LNCaP clone FGC (cell line): ENCODE data around the gene SLITRK1.

Source experiments
- DNase-seq: peaks from one replicate; pipeline ENCODE4 v3.0.0-alpha.2; 2011; ENCODE audit warnings: low read depth
- H3K4me3 ChIP-seq: 2 replicates; pipeline ENCODE4 v1.5.1; 2011; ENCODE audit warnings: mild to moderate bottlenecking, low read depth, low read length, control low read depth
- TF ChIP-seq, protein P1 (sequence below): IDR thresholded peaks from 2 replicates; pipeline ENCODE4 v1.5.1; 2012; ENCODE audit warnings: mild to moderate bottlenecking; ENCODE audit not compliant: control insufficient read depth, insufficient read depth; ENCODE audit errors: extremely low read depth

SLITRK1 gene

DNA sequence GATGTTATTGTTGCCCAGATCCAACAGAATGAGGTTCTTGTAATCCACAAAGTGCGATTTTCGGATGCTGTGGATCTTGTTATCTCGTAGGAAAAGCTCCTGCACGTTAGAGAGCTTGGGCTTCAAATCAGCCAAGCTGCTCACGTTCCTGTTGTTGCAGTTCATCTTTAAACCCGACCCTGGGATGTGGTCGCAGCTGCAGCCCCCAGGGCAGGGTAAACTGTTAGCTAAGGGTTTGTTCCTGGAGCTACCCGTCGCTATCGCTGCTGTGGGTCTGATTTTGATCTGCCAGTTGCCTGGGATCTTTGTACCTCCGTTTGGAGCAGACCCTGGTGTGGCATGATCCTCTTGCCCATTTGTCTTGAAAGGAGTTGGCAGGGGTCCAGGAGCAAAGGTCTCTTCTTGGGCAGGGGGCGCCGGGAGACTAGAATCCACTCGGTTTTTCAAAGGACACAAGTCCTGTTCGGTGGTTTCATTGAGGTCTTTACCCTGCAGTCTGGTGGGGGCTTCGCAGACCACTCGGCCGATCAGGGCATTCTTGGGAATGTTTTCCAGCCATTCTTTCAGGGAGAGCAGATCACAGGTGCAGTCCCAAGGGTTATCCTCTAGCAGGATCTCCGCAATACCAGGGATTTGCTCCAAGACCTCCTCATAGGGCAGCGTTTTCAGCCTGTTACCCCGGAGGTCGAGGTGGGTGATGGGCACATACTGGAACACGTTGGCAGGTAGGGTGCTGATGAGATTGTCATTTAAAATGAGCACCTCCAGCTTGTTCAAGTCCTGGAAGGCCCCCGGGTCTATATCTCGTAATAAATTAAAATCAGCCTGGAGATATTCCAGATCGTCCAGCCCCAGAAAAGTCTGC lies 1.8 kb downstream of the SLITRK1 start:
- no peak overlapping the region for H3K4me3 ChIP-seq
- TF ChIP-seq, protein P1, sequence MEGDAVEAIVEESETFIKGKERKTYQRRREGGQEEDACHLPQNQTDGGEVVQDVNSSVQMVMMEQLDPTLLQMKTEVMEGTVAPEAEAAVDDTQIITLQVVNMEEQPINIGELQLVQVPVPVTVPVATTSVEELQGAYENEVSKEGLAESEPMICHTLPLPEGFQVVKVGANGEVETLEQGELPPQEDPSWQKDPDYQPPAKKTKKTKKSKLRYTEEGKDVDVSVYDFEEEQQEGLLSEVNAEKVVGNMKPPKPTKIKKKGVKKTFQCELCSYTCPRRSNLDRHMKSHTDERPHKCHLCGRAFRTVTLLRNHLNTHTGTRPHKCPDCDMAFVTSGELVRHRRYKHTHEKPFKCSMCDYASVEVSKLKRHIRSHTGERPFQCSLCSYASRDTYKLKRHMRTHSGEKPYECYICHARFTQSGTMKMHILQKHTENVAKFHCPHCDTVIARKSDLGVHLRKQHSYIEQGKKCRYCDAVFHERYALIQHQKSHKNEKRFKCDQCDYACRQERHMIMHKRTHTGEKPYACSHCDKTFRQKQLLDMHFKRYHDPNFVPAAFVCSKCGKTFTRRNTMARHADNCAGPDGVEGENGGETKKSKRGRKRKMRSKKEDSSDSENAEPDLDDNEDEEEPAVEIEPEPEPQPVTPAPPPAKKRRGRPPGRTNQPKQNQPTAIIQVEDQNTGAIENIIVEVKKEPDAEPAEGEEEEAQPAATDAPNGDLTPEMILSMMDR = no peak
- no peak for DNase-seq

DNA sequence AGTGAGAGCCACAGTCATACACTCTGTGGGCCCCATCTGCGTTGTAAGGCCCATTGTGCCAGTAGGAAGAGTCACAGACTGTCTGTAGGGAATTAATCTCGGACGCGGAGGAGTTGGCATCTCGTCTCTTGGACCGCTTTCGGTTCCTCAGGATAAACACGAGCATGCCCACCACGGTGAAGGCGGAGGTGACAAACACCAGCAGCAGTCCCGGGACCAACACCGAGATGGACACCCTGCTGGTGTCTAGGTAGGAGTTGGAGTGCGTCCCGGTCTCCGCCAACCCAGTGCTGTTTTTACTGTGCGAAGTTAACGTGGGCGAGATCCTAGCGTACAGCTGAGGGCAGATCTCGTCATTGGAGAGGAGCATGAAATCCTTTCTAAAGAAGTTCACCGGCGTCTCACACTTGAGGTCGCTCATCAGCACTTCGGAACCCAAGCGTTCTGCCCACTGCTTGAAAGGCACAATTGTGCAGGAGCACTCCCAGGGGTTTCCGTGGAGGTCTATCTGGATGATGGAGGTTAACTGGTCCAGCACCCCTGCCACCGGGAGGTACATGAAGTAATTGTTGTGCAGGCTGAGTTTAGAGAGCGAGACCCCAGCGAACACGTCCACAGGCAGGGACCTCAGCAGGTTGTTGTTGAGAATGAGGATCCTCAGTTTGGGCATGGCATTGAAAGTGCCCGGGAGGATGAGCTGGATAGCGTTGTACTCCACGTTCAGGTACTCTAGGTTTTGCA lies 2.7 kb downstream of the SLITRK1 start:
- no peak overlapping the region for H3K4me3 ChIP-seq
- DNase-seq = no peak
- TF ChIP-seq, protein P1 = no peak

DNA sequence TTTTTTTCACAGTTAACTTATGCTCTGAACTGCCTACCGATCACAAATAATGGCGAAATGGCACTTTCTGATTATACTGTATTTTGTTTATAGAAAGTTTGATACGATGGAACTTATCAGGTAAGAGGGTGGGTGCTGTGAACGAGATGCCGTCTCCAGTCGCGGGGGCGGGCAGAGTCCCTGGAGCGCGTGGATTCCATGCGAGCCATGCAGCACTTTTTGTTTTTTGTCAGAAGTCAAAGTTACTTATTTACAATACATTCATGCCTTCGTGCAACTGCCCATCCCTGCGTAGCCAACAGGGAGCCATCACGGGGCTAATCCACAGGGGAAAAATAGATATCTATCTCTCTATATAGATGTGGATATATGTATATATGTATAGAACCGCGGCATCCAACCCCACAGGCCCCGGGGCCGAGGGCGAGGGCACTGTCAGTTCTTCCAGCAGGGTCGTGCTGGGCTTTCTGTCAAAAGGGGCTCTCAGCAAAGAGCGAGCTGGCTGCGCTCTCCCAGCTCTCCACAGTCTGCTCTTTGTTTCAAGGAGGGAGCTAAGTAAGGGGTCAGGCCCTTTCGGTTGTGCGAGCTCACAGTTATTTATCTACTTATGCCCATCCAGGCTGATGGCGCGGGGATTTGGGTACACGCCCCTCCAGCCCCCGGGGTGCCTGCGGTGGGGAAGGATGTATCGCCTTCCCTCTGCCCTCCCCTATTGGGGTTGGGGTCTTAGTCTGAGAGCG lies 3.4 kb downstream of the SLITRK1 start:
- H3K4me3 ChIP-seq = no peak overlapping the region
- TF ChIP-seq, protein P1 = no peak
- DNase-seq = no peak

DNA sequence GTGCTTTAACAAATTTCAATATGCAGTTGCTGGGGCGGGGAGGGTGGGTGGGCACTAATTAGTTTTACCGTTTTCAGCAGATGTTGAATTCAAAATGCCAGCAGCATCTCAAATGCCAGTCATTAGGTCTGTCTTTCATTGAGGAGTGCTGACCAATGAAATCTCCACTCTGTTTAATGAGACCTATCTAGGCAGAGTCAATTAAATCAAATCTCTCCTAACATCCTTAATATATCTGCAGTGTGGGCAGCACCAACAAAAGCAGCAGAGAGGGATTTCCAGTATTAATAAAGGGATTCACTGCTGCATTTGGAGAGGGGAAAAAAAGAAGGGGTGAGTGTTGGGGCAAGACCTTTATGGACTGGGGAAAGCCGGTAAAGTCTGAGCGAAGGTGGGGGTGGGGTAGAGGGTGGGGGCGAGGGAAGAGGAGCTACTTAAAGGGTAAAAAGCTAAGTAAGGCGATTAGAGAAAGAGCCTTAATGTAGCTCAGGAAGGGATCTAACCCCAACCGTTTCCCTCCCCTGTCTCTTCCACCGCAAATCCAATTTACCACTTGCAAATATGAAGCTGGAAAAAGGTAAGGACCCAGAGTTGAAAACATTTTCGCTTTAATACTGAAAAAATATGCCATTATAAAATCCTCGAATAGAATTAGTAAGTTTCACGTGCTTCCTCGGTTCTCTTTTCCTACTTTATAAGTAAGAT lies 4.5 kb downstream of the SLITRK1 start:
- no peak overlapping the region for H3K4me3 ChIP-seq
- DNase-seq = no peak
- TF ChIP-seq, protein P1 = no peak

DNA sequence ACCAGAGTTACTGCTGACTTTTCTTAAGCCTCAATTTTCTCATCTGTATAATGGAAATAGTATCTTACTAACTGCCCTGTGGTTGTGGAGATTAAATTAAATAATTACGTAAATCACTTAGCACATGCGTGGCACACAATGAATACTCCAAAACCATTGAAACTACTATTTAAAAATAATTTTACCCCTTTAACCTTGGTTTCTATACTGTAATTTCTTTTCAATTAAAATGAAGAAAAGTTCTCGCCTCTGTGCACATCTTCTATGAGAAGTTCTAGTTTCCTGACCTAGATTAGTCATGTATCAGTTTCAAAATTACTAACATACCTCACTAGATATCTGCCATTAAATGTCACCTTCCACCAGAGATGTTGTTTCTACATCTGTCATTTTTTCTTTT lies 5.7 kb downstream of the SLITRK1 start:
- H3K4me3 ChIP-seq = no peak overlapping the region
- TF ChIP-seq, protein P1 = no peak
- no peak for DNase-seq

DNA sequence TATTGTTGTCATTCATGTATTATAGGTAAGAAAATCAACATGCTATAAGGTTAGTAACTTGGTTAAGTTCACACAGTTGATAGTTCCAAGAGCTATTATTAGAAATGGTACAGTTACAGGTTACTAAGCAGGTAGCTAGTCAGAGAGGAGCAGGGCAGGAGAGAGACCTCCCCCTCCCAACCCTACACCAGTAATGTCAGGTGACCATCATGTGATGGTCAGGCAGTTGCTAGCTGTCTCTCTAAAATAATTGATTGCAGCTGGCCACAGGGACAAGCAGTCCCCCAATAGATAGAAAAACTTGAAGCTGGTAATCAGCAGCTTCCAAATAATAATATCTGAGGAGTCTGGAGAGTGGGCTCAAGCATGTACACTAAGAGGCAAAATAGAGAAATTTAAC lies 14.6 kb downstream of the SLITRK1 start:
- no peak for DNase-seq
- no peak overlapping the region for H3K4me3 ChIP-seq
- TF ChIP-seq, protein P1 = no peak
